ENCODE measurements around the gene IFT81.
"Not testable (repeated sequence)": the region's sequence is repeated elsewhere in the genome, so short reads cannot be mapped to it uniquely, and the experiment has no call there.

IFT81 gene

GRCh38 chr12:110247340-110248095 lies 123.4 kb downstream of the IFT81 start:
- no peak for DNase-seq

DNA sequence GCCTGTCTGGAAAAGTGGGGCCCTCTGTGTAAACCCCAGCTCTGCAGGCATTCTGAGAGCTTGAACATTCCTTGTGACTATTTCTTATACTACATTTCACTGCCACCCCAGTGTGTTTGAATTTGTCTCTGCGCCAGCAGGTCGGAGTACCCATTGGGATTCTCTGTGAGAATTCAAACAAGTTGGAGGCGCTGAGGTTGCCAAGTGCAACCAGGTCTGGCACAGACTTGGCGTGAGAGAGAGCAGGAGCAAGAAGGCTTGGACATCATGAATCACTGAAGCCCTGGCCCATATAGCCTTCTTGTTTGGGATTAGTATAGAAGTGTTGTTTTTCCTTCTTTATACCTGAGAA lies 123.9 kb downstream of the IFT81 start:
- DNase-seq, result no peak

DNA sequence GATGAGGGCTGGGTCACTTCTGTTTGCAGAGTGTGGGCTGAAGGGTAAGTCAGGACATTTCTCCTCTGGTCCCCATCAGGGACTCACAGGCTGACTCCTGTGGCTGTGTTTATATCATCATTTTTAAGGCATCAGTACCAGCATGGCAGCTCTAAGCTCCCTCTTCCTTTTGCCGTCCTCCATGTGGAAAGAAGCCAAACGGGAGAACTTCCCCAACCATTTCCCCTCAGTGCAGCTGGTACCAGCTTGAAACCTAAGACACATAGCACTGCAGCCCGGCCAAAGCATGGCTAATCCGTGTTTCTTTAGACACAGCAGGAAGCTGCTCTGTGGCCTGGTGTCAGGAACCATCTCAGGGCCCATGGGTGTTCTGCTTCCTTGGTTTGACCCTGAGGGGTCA lies 124.9 kb downstream of the IFT81 start:
- no peak for DNase-seq

DNA sequence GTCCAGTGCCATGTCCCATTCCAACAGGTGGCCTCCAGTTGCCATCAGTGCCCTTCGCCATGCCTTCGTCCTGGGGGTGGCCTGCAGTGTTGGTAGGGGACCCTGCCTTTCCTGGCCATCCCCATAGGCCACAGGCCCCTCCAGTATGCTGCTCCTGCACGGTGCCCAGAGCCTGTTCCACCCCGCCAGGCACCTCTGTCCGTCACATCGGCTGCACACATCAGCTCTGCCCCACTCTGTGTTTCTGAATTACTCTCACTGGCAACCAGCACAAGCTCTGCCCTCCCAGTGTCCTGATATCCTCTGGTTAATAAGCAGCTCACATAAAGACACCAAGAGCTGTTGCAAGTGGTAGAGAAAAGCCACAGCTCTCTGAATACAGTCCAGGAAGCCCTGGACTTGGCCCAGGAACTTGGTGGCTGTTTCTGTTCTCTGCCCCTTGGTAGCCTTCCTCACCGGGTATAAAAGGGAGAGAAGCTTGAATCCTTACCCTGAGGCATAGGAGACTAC lies 125.6 kb downstream of the IFT81 start:
- DNase-seq, result no peak

GRCh38 chr12:110251381-110251780 lies 127.2 kb downstream of the IFT81 start:
- no peak for DNase-seq

DNA sequence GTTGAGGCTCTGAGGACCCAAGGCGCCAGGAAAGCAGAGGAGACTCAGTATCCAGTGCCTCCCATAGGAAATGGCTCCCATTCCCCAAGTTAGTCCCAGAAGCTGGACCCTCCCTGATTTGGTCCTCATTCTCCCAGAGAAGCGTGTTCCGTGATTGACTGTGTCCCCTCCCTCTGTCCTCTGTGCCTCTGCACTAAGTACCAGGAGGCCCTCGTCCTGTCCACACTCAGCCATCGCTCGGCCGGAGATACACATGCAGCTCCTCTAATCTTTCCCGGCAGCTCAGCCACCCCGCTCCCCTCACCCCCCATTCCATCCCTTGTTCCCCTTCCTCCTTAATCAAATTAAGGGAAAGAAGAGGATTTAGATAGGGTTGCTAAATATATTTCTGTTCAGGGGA lies 128.6 kb downstream of the IFT81 start:
- no peak for DNase-seq

- DNase-seq, result no peak
Observed at GRCh38 chr12:110253176-110253575, 129.0 kb downstream of the IFT81 start.

GRCh38 chr12:110254971-110255540 lies 130.9 kb downstream of the IFT81 start:
- DNase-seq, result no peak

- not testable (repeated sequence) for DNase-seq
Observed at GRCh38 chr12:110255890-110256456, 131.8 kb downstream of the IFT81 start.

DNA sequence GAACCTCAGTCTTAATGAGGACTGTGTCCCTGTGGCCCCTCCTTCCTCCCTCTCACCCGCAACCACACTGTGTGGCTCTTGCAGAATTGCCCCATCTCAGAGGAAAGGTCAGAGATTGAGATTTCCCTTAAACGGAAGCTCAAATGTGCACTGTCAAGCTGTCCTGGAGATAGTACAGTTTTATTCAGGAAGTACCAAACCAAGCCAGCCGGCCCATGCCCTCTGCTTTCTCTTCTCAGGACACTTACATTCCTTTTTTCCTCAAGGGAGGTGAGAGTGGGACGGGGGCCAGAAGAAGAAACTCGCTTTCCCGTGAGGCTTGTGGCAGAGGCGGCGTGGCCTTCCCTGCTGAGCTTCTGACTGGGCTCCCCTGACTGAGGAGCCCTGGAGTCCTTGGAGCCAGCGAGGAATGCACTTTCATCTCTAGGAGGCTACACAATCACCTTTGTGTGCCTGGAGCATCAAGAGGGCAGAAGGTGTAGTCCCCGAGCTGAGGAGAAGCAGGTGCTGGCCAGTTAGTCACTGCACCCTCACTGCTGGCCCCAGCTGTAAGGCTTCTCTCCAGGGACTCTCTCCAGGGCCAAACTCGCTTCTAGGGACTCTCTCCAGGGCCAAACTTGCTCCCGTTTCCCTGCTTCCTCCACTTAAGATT lies 132.7 kb downstream of the IFT81 start:
- DNase-seq, result no peak

- DNase-seq, result no peak
Observed at GRCh38 chr12:110258466-110258865, 134.3 kb downstream of the IFT81 start.

DNA sequence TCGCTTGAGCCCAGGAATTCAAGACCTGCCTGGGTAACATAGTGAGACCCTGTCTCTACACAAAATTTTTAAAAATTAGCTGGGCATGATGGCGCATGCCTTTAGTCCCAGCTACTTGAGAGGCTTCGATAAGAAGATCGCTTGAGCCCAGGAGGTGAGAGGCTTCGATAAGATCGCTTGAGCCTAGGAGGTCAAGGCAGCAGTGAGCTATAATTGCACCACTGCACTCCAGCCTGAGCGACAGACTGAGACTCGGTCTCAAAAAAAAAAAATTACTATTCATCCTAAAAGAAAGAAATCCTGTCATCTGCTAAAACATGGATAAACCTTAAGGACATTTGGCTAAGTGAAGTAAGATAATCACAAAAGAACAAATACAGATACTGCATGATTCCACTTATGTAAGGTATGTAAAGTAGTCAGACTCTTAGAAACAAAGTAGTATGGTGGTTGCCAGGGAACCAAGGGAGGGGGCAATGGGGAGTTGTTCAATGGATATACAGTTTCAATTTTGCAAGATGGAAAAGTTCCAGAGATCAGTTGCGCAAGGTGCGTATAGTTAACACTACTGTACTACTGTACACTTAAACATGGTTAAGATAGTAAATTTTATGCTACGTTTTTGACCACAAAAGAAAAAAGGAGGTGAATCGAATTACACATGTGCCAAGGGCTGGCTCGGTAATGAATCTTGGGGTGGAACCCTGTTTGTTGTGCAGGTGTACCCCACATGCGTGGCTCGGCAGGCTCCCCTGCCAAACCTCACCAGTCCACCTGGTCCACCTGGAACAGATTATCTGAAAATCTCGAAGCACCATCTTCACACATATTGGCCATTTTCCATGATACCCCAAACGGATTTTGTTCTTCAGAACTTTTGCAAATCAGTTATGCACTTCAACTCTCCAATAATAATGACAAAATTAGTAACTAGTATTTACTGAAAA lies 138.6 kb downstream of the IFT81 start:
- DNase-seq, result no peak

DNA sequence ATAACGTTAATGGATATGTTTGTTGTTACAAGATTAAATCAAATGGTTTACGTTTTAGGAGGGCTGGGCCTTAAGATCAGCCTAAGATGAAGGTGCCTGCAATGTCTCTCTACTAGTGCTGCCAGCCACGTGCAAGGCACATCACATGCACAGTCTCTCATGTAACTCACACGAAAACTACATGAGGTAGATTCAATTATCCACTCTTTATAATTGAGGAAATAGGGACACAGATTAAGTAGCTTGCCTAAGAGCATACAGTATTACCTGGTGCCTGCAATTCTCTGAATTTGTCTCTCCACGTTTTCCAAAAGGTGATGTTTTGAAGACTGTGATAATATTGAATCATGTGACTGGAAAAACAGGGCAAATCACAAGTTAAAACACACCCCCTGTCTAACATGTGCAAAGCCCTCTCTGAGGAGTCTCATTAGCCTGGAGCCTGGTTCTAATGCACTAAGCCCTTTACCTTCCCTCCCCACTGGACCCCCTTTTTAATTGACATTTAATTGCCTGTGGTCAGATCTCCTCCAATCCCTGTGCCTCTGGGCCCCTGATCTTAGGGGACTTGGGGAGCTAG lies 142.3 kb downstream of the IFT81 start:
- peak; percentile 57 for DNase-seq

- DNase-seq, result peak; percentile 88
Observed at GRCh38 chr12:110266980-110267620, 142.9 kb downstream of the IFT81 start.

Measured in COR-L47 (cell line).